SK-N-SH (cell line): ENCODE data around the gene CCDC167. TPM values are rescaled to one million over a fixed set of nuclear protein-coding genes. Genes with fewer than 3 reads are reported as not detected.

Experiments used
- CTCF ChIA-PET: fragments of 300-600, 350-600 bp; formaldehyde crosslinking; extraction: SDS; loops from one replicate; lab custom pipeline; 2021; lab: Yijun Ruan, JAX
- POLR2A ChIA-PET: fragments of 350-600 bp; sonication (Branson Sonifier 250); formaldehyde crosslinking; extraction: SDS; loops from one replicate; lab custom pipeline; 2020; ENCODE audit warnings: antibody characterized with exemption, inconsistent platforms; lab: Yijun Ruan, JAX
- DNase-seq: peaks from one replicate; pipeline ENCODE4 v3.0.0; 2012
- H2AFZ ChIP-seq: fragments of 200-600 bp; sonication (generic); 2 replicates; pipeline ENCODE4 v1.8.1; 2016; ENCODE audit warnings: antibody characterized with exemption, mild to moderate bottlenecking, low read depth
- H3F3A ChIP-seq: fragments of 200-600 bp; sonication (generic); replicated peaks from 2 replicates; pipeline ENCODE3; 2016; ENCODE audit warnings: antibody characterized with exemption, mild to moderate bottlenecking; ENCODE audit not compliant: insufficient read depth
- H3K27ac ChIP-seq, 2 experiments: fragments of 200-500 bp in 1 of 2; fragments of 200-600 bp in 1 of 2; sonication (Bioruptor generic) in 1 of 2; sonication (generic), shearing (Covaris generic) in 1 of 2; 2 replicates each; pipeline versions ENCODE4 v1.5.1 to v1.6.1; 2014 to 2016; ENCODE audit warnings: low read depth in 2 of 2, inconsistent platforms in 1 of 2, low read length in 1 of 2, mild to moderate bottlenecking in 1 of 2, mixed read lengths in 1 of 2
- H3K27me3 ChIP-seq: fragments of 200-600 bp; sonication (generic), shearing (Covaris generic); 2 replicates; pipeline ENCODE4 v1.6.1; 2016; ENCODE audit warnings: mixed run types; ENCODE audit not compliant: insufficient read depth
- H3K36me3 ChIP-seq, 2 experiments: fragments of 200-500 bp in 1 of 2; fragments of 200-600 bp in 1 of 2; sonication (Bioruptor generic) in 1 of 2; sonication (generic) in 1 of 2; replicated peaks in 1 of 2; 2 replicates each; pipeline versions ENCODE3 to v1.5.1; 2014 to 2016; ENCODE audit warnings: low read length in 1 of 2, mild to moderate bottlenecking in 1 of 2; ENCODE audit not compliant: insufficient read depth in 2 of 2, control insufficient read depth in 1 of 2
- H3K4me1 ChIP-seq, 2 experiments: fragments of 200-500 bp in 1 of 2; fragments of 200-600 bp in 1 of 2; sonication (Bioruptor generic) in 1 of 2; sonication (generic), shearing (Covaris generic) in 1 of 2; 2 replicates each; pipeline versions ENCODE4 v1.5.1 to v1.6.1; 2014 to 2016; ENCODE audit warnings: low read depth in 1 of 2, low read length in 1 of 2, mixed run types in 1 of 2; ENCODE audit not compliant: insufficient read depth in 2 of 2, control insufficient read depth in 1 of 2
- H3K4me2 ChIP-seq: fragments of 200-600 bp; sonication (generic), shearing (Covaris generic); 2 replicates; pipeline ENCODE4 v1.6.1; 2017; ENCODE audit warnings: mixed run types
- H3K4me3 ChIP-seq, 2 experiments: fragments of 200-500 bp in 1 of 2; fragments of 200-600 bp in 1 of 2; sonication (Bioruptor generic) in 1 of 2; sonication (generic), shearing (Covaris generic) in 1 of 2; 2 replicates each; pipeline versions ENCODE4 v1.5.1 to v1.8.1; 2014 to 2016; ENCODE audit warnings: low read depth in 2 of 2, inconsistent platforms in 1 of 2, low read length in 1 of 2, mild to moderate bottlenecking in 1 of 2, mixed read lengths in 1 of 2, moderate library complexity in 1 of 2
- H3K79me2 ChIP-seq: fragments of 200-600 bp; sonication (generic); 2 replicates; pipeline ENCODE4 v1.8.1; 2017; ENCODE audit warnings: mild to moderate bottlenecking; ENCODE audit not compliant: insufficient read depth
- H3K9ac ChIP-seq: fragments of 200-600 bp; sonication (generic); 2 replicates; pipeline ENCODE4 v1.6.1; 2017; ENCODE audit warnings: mixed run types
- H3K9me2 ChIP-seq: fragments of 200-600 bp; sonication (generic); 2 replicates; pipeline ENCODE4 v1.6.1; 2017; ENCODE audit warnings: mixed run types
- H3K9me3 ChIP-seq: fragments of 200-600 bp; sonication (generic); 2 replicates; pipeline ENCODE4 v1.6.1; 2017; ENCODE audit warnings: mixed run types, mild to moderate bottlenecking, moderate library complexity
- H4K20me1 ChIP-seq: fragments of 200-600 bp; sonication (generic); 2 replicates; pipeline ENCODE4 v1.6.1; 2017; ENCODE audit warnings: mild to moderate bottlenecking, mixed run types; ENCODE audit not compliant: insufficient read depth
- ELF1 ChIP-seq: IDR thresholded peaks from 2 replicates; pipeline ENCODE4 v1.4.0; 2012
- EP300 ChIP-seq, 2 experiments: IDR thresholded peaks; 2 replicates each; pipeline versions ENCODE4 v1.4.0 to v1.6.1; 2012; ENCODE audit warnings: borderline replicate concordance in 1 of 2, low read depth in 1 of 2, low read length in 1 of 2
- GATA2 ChIP-seq: sonication (generic); formaldehyde crosslinking; IDR thresholded peaks from 2 replicates; pipeline ENCODE4 v1.5.0; 2020; ENCODE audit warnings: mild to moderate bottlenecking, missing genetic modification reagents
- MEF2A ChIP-seq: IDR thresholded peaks from 2 replicates; pipeline ENCODE4 v1.4.0; 2012; ENCODE audit warnings: low read depth, borderline replicate concordance
- RCOR1 ChIP-seq: fragments of 150-350 bp; IDR thresholded peaks from 2 replicates; pipeline ENCODE4 v1.6.1; 2017; ENCODE audit warnings: antibody characterized with exemption, low read length
- REST ChIP-seq: IDR thresholded peaks from 2 replicates; pipeline ENCODE4 v1.6.1; 2012; ENCODE audit warnings: mild to moderate bottlenecking, low read depth, low read length, moderate library complexity
- SIN3A ChIP-seq: IDR thresholded peaks from 2 replicates; pipeline ENCODE4 v1.6.1; 2012; ENCODE audit warnings: low read depth, mild to moderate bottlenecking, low read length, moderate library complexity, borderline replicate concordance
- TEAD4 ChIP-seq: IDR thresholded peaks from 2 replicates; pipeline ENCODE4 v1.4.0; 2012; ENCODE audit warnings: mild to moderate bottlenecking, borderline replicate concordance; ENCODE audit not compliant: insufficient read depth
- WGBS: methylation state at CpG from one replicate; pipeline ENCODE4 v1.1.6; 2017; ENCODE audit warnings: low lambda C conversion rate; 5-methylcytosine and 5-hydroxymethylcytosine counted together
- polyA plus RNA-seq, 3 experiments: library from polyadenylated mRNA; depleted of rRNA; stranded (reverse); fragments of >200 nt; gene quantifications; 2 replicates each; pipeline ENCODE4 v1.2.3, GENCODE V29; 2012

CCDC167 gene
- polyA plus RNA-seq, 1 of the 3 experiments (the other 2 are of a cell fraction): 49.1 TPM

- H3K9ac ChIP-seq: no peak overlapping the region
- no peaks in the 10 kb centered on the region for H3K36me3 ChIP-seq
- H4K20me1 ChIP-seq: no peaks in the 10 kb centered on the region
- no peak overlapping the region for H3K4me3 ChIP-seq
- H2AFZ ChIP-seq: no peak overlapping the region
- ChIA-PET POLR2A (no interaction called here), CTCF (interaction anchor here (2.1 to 3.1 kb wide), 2 partner anchors 11 to 48 kb away, joined by 6 to 21 read pairs; no protein-coding TSS in a partner anchor)
- H3K27me3 ChIP-seq: no peaks in the 10 kb centered on the region
- no peaks in the 10 kb centered on the region for H3F3A ChIP-seq
- no peak for DNase-seq
- no peaks in the 10 kb centered on the region for H3K79me2 ChIP-seq
- WGBS: 89% methylated on average over 6 of the region's 6 CpGs
- peaks cover 5 to 51% of the 10 kb centered on the region in 2 experiments; a peak in 2 of 4 replicates for H3K4me1 ChIP-seq
- H3K9me2 ChIP-seq: no peaks in the 10 kb centered on the region
- H3K27ac ChIP-seq: peak overlapping the region in 1 of 2 experiments; percentile 98; a peak in 1 of 4 replicates
- TF ChIP-seq GATA2 (no peak), MEF2A (no peak), TEAD4 (no peak), ELF1 (no peak), SIN3A (no peak)
- no peaks in the 10 kb centered on the region for H3K9me3 ChIP-seq
- no peak overlapping the region for H3K4me2 ChIP-seq
Observed at GRCh38 chr6:37518116-37518515, 18.4 kb upstream of the CCDC167 start.

GRCh38 chr6:37517411-37517812 is 17.7 kb upstream of the CCDC167 start:
- Histone ChIP-seq H3K27ac (peak overlapping the region in 1 of 2 experiments; percentile 98; a peak in 2 of 4 replicates), H3K9me3 (no peaks in the 10 kb centered on the region), H3K27me3 (no peaks in the 10 kb centered on the region), H3K4me3 (no peak overlapping the region), H3F3A (no peaks in the 10 kb centered on the region), H3K9ac (no peak overlapping the region), H3K79me2 (no peaks in the 10 kb centered on the region), H3K9me2 (no peaks in the 10 kb centered on the region), H2AFZ (no peak overlapping the region), H3K4me1 (peaks cover 5 to 54% of the 10 kb centered on the region in 2 experiments; a peak in 2 of 4 replicates), H4K20me1 (no peaks in the 10 kb centered on the region), H3K36me3 (no peaks in the 10 kb centered on the region), H3K4me2 (no peak overlapping the region)
- ChIA-PET POLR2A (interaction anchor here (0.9 to 1.8 kb wide), 2 partner anchors 26 to 30 kb away, joined by 3 to 9 read pairs; no protein-coding TSS in a partner anchor), CTCF (interaction anchor here (1.1 to 3.1 kb wide), 11 partner anchors 8 to 192 kb away, joined by 3 to 21 read pairs (median 5); no protein-coding TSS in a partner anchor)
- 90% methylated on average over 10 of the region's 11 CpGs for WGBS
- TF ChIP-seq RCOR1 (no peak), EP300 (IDR thresholded peaks at IDR 0.05; ENCODE audit: borderline replicate concordance in 1 of 2, low read depth in 1 of 2, low read length in 1 of 2) (no peak), REST (no peak)
- DNase-seq: no peak
